WTC11 (cell line): ENCODE measurements around the gene CNTLN. TPM values are rescaled to one million over a fixed set of nuclear protein-coding genes. Genes with fewer than 3 reads are reported as not detected.

Experiments
- ATAC-seq: fragments of 200-7000 bp; cut with Tn5 transposase; 2 replicates; pipeline ENCODE4 v1.10.0; 2021; ENCODE audit warnings: mild to moderate bottlenecking, moderate library complexity
- CTCF ChIA-PET: fragments of 300-600 bp; sonication (Branson Sonifier 250); formaldehyde crosslinking; loops from one replicate; lab custom pipeline; 2021; ENCODE audit warnings: antibody characterized with exemption; lab: Charles Lee
- POLR2A ChIA-PET: fragments of 350-600 bp; sonication (Branson Sonifier 250); formaldehyde crosslinking; loops from one replicate; lab custom pipeline; 2021; ENCODE audit warnings: antibody characterized with exemption; lab: Charles Lee
- DNase-seq: peaks from one replicate; pipeline ENCODE4 v3.0.0; 2021; ENCODE audit warnings: low spot score
- H3K27ac Mint-ChIP-seq: 2 replicates; pipeline ENCODE4 v1.8.0; 2021; ENCODE audit warnings: mixed read lengths
- H3K27me3 Mint-ChIP-seq: 2 replicates; pipeline ENCODE4 v1.8.0; 2021; ENCODE audit warnings: low read depth, mild to moderate bottlenecking, moderate library complexity, mixed read lengths
- H3K36me3 Mint-ChIP-seq: 2 replicates; pipeline ENCODE4 v1.8.0; 2021; ENCODE audit warnings: mixed read lengths
- H3K4me1 Mint-ChIP-seq: 2 replicates; pipeline ENCODE4 v1.8.0; 2022; ENCODE audit warnings: mixed read lengths
- H3K4me3 Mint-ChIP-seq: 2 replicates; pipeline ENCODE4 v1.8.0; 2021; ENCODE audit warnings: mild to moderate bottlenecking, moderate library complexity, mixed read lengths
- H3K9me3 Mint-ChIP-seq: 2 replicates; pipeline ENCODE4 v1.8.0; 2021; ENCODE audit warnings: mixed read lengths
- CREB1 ChIP-seq: sonication (generic); formaldehyde crosslinking; IDR thresholded peaks from 2 replicates; pipeline ENCODE4 v1.8.0; 2023; ENCODE audit warnings: mild to moderate bottlenecking, missing genetic modification reagents
- E2F5 ChIP-seq: sonication (generic); formaldehyde crosslinking; IDR thresholded peaks from 2 replicates; pipeline ENCODE4 v1.8.1; 2022; ENCODE audit warnings: mild to moderate bottlenecking, moderate library complexity, missing genetic modification reagents
- ERG ChIP-seq: fragments of 250-450 bp; sonication (Bioruptor Pico); IDR thresholded peaks from 2 replicates; pipeline ENCODE4 v1.8.0; 2021; ENCODE audit warnings: mild to moderate bottlenecking
- ETV6 ChIP-seq: sonication (generic); formaldehyde crosslinking; IDR thresholded peaks from 2 replicates; pipeline ENCODE4 v1.8.1; 2022; ENCODE audit warnings: mild to moderate bottlenecking, missing genetic modification reagents
- GRHL2 ChIP-seq: fragments of 250-450 bp; sonication (Bioruptor Pico); IDR thresholded peaks from 2 replicates; pipeline ENCODE4 v1.8.0; 2022; ENCODE audit warnings: mild to moderate bottlenecking, moderate library complexity; ENCODE audit not compliant: insufficient replicate concordance, severe bottlenecking
- GTF2I ChIP-seq: fragments of 250-450 bp; sonication (Bioruptor Pico); conservative IDR thresholded peaks from 2 replicates; pipeline ENCODE4 v1.4.0; 2021; ENCODE audit warnings: mild to moderate bottlenecking
- NR2C2 ChIP-seq: sonication (generic); formaldehyde crosslinking; IDR thresholded peaks from 2 replicates; pipeline ENCODE4 v1.8.0; 2022; ENCODE audit warnings: mild to moderate bottlenecking, missing genetic modification reagents
- NR3C1 ChIP-seq: sonication (generic); formaldehyde crosslinking; conservative IDR thresholded peaks from 2 replicates; pipeline ENCODE4 v1.8.1; 2023; ENCODE audit warnings: low read depth, mild to moderate bottlenecking, missing genetic modification reagents
- SMAD4 ChIP-seq: sonication (generic); formaldehyde crosslinking; IDR thresholded peaks from 2 replicates; pipeline ENCODE4 v1.8.0; 2022; ENCODE audit warnings: mild to moderate bottlenecking, missing genetic modification reagents
- STAT6 ChIP-seq: sonication (generic); formaldehyde crosslinking; conservative IDR thresholded peaks from 2 replicates; pipeline ENCODE4 v1.8.1; 2023; ENCODE audit warnings: mild to moderate bottlenecking, low read depth, missing genetic modification reagents, moderate library complexity
- TP53 ChIP-seq: sonication (generic); formaldehyde crosslinking; IDR thresholded peaks from 2 replicates; pipeline ENCODE4 v1.8.1; 2023; ENCODE audit warnings: mild to moderate bottlenecking, missing genetic modification reagents
- ZNF219 ChIP-seq: sonication (generic); formaldehyde crosslinking; IDR thresholded peaks from 2 replicates; pipeline ENCODE4 v1.8.0; 2023; ENCODE audit warnings: missing genetic modification reagents, mild to moderate bottlenecking, borderline replicate concordance
- ZNF263 ChIP-seq: sonication (generic); formaldehyde crosslinking; IDR thresholded peaks from 2 replicates; pipeline ENCODE4 v1.8.1; 2022; ENCODE audit warnings: low read depth, mild to moderate bottlenecking, moderate library complexity, missing genetic modification reagents
- ZNF281 ChIP-seq: sonication (generic); formaldehyde crosslinking; IDR thresholded peaks from 2 replicates; pipeline ENCODE4 v1.8.0; 2023; ENCODE audit warnings: mild to moderate bottlenecking, missing genetic modification reagents
- ZNF317 ChIP-seq: sonication (generic); formaldehyde crosslinking; IDR thresholded peaks from 2 replicates; pipeline ENCODE4 v1.8.1; 2023; ENCODE audit warnings: low read depth, mild to moderate bottlenecking, moderate library complexity, missing genetic modification reagents, borderline replicate concordance
- ZNF416 ChIP-seq: fragments of 250-450 bp; sonication (Bioruptor Pico); IDR thresholded peaks from 2 replicates; pipeline ENCODE4 v1.9.0; 2021; ENCODE audit warnings: mild to moderate bottlenecking, inconsistent platforms
- ZNF671 ChIP-seq: fragments of 250-450 bp; sonication (Bioruptor Pico); IDR thresholded peaks from 2 replicates; pipeline ENCODE4 v1.8.0; 2021; ENCODE audit warnings: mild to moderate bottlenecking
- ZSCAN18 ChIP-seq: fragments of 250-450 bp; sonication (Bioruptor Pico); IDR thresholded peaks from 2 replicates; pipeline ENCODE4 v2.1.2; 2022; ENCODE audit warnings: mild to moderate bottlenecking, moderate library complexity
- total RNA-seq: library from RNA; stranded (reverse); gene quantifications from 3 replicates; pipeline ENCODE4 v1.2.3, GENCODE V29; 2021

Gene CNTLN
- total RNA-seq, 1 experiment from 2014 or later = 13.4 TPM

GRCh38 chr9:17509151-17509550, 374.3 kb downstream of the CNTLN start:
- CTCF ChIA-PET = no interaction called here
- ATAC-seq = no peak
- no peak for DNase-seq
- no peaks in the 10 kb centered on the region for H3K36me3 Mint-ChIP-seq
- H3K4me1 Mint-ChIP-seq = 0 out of 2 replicates have a peak, but pooled peaks cover 2% of the 10 kb centered on the region
- H3K4me3 Mint-ChIP-seq = no peak overlapping the region
- H3K27me3 Mint-ChIP-seq = no peaks in the 10 kb centered on the region
- no peak overlapping the region for H3K27ac Mint-ChIP-seq
- TF ChIP-seq ERG (CRISPR knock-in tag) (no peak), TP53 (CRISPR knock-in tag) (no peak), ZNF263 (no peak), ZNF317 (CRISPR knock-in tag) (no peak), ZNF416 (CRISPR knock-in tag) (no peak), ZNF219 (no peak), GTF2I (CRISPR knock-in tag) (no peak), ZNF671 (CRISPR knock-in tag) (no peak), NR2C2 (CRISPR knock-in tag) (no peak)
- peaks cover 6% of the 10 kb centered on the region; the same call in 1 of the 2 replicates for H3K9me3 Mint-ChIP-seq
- POLR2A ChIA-PET = no interaction called here

GRCh38 chr9:17509701-17510100, 374.9 kb downstream of the CNTLN start:
- Mint-ChIP-seq H3K9me3 (peaks cover 6% of the 10 kb centered on the region; the same call in 1 of the 2 replicates), H3K4me1 (0 out of 2 replicates have a peak, but pooled peaks cover 2% of the 10 kb centered on the region), H3K36me3 (no peaks in the 10 kb centered on the region), H3K27ac (no peak overlapping the region), H3K4me3 (no peak overlapping the region), H3K27me3 (no peaks in the 10 kb centered on the region)
- CTCF ChIA-PET = no interaction called here
- POLR2A ChIA-PET = no interaction called here
- DNase-seq (no peak), ATAC-seq (no peak)
- TF ChIP-seq ETV6 (no peak), ZSCAN18 (no peak), GRHL2 (CRISPR knock-in tag) (no peak), NR3C1 (no peak)

GRCh38 chr9:17519761-17520160, 384.9 kb downstream of the CNTLN start:
- Mint-ChIP-seq H3K36me3 (no peaks in the 10 kb centered on the region), H3K27ac (no peak overlapping the region), H3K4me3 (no peak overlapping the region), H3K4me1 (peaks cover 21% of the 10 kb centered on the region), H3K9me3 (no peaks in the 10 kb centered on the region), H3K27me3 (no peaks in the 10 kb centered on the region)
- DNase-seq (no peak), ATAC-seq (no peak)
- no peak for TF ChIP-seq CREB1
- ChIA-PET POLR2A (no interaction called here), CTCF (interaction anchor here (1.3 to 2.5 kb wide), 8 partner anchors 30 to 694 kb away, joined by 4 to 15 read pairs (median 5); no protein-coding TSS in a partner anchor)

- peak; percentile 90 for ATAC-seq
- Mint-ChIP-seq H3K27ac (no peak overlapping the region), H3K27me3 (no peaks in the 10 kb centered on the region), H3K4me1 (peaks cover 21% of the 10 kb centered on the region), H3K36me3 (no peaks in the 10 kb centered on the region), H3K4me3 (no peak overlapping the region), H3K9me3 (no peaks in the 10 kb centered on the region)
- POLR2A ChIA-PET = no interaction called here
- CTCF ChIA-PET = interaction anchor here (0.6 to 2.5 kb wide), 17 partner anchors 12 to 693 kb away, joined by 3 to 15 read pairs (median 4); no protein-coding TSS in a partner anchor
- DNase-seq = no peak
- no peak for TF ChIP-seq STAT6 (CRISPR knock-in tag)
- TF ChIP-seq E2F5 (CRISPR knock-in tag) = no peak
- no peak for TF ChIP-seq ZSCAN18
- no peak for TF ChIP-seq SMAD4 (CRISPR knock-in tag)
- no peak for TF ChIP-seq ZNF281 (CRISPR knock-in tag)
Observed at GRCh38 chr9:17520268-17521064, 385.6 kb downstream of the CNTLN start.
